RWPE1 (cell line): ENCODE measurements around the gene SGTB.
A peak's percentile ranks its signal among the peaks of the same experiment; 100 is the strongest.

Experiments used
- CTCF ChIA-PET: fragments of 350-600 bp; sonication (Branson Sonifier 250); formaldehyde crosslinking; extraction: SDS; loops from one replicate; lab custom pipeline; 2021; lab: Yijun Ruan, JAX
- POLR2A ChIA-PET: fragments of 400-600 bp; formaldehyde crosslinking; extraction: SDS; loops from one replicate; lab custom pipeline; 2020; ENCODE audit warnings: antibody characterized with exemption; ENCODE audit not compliant: low non-redundant PET; lab: Yijun Ruan, JAX
- DNase-seq: peaks from one replicate; pipeline ENCODE4 v3.0.0; 2012; ENCODE audit warnings: low spot score
- H3K27ac ChIP-seq: fragments of 450-650 bp; 2 replicates; pipeline ENCODE4 v1.5.1; 2017
- TF ChIP-seq, protein P1 (sequence below): fragments of 450-650 bp; conservative IDR thresholded peaks from 2 replicates; pipeline ENCODE4 v1.5.1; 2017; ENCODE audit warnings: low read depth, mild to moderate bottlenecking

Gene SGTB

DNA sequence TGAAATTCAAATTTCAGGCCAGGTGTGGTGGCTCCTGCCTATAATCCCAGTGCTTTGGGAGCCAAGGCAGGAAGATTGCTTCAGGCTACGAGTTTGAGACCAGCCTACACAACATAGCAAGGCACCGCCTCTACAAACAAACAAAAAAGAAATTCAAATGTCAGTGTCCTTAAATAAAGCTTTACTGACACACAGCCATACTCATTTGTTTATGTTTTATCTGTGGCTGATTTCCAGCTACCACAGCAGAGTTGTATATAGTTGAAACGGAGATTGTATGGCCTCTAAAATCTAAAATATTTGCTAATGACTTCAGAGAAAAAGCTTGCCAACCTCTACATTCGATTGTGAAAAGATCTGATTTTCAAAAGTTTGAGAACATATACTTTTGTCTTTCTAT is 81.7 kb downstream of the SGTB start:
- TF ChIP-seq, protein P1, sequence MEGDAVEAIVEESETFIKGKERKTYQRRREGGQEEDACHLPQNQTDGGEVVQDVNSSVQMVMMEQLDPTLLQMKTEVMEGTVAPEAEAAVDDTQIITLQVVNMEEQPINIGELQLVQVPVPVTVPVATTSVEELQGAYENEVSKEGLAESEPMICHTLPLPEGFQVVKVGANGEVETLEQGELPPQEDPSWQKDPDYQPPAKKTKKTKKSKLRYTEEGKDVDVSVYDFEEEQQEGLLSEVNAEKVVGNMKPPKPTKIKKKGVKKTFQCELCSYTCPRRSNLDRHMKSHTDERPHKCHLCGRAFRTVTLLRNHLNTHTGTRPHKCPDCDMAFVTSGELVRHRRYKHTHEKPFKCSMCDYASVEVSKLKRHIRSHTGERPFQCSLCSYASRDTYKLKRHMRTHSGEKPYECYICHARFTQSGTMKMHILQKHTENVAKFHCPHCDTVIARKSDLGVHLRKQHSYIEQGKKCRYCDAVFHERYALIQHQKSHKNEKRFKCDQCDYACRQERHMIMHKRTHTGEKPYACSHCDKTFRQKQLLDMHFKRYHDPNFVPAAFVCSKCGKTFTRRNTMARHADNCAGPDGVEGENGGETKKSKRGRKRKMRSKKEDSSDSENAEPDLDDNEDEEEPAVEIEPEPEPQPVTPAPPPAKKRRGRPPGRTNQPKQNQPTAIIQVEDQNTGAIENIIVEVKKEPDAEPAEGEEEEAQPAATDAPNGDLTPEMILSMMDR: no peak
- ChIA-PET POLR2A (no interaction called here), CTCF (no interaction called here)
- DNase-seq: no peak
- no peak overlapping the region for H3K27ac ChIP-seq

DNA sequence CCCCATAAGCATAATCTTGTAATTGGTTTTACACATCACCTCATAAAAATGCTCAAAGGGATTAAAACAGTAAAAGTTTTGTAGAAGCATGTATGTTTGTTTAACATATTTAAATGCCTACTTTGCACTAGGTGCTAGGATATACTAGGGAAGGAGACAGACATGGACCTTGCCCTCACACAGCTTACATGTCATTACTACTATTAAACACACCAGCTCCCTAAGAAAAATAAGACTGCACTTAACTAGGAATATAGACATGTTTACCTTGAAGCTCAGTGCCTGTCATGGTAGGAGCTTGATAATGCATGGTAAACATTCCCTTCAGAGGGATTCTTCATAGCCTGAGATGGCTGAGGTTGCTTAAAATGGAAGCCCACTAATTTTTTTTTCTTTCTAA is 90.9 kb downstream of the SGTB start:
- CTCF ChIA-PET: no interaction called here
- POLR2A ChIA-PET: no interaction called here

DNA sequence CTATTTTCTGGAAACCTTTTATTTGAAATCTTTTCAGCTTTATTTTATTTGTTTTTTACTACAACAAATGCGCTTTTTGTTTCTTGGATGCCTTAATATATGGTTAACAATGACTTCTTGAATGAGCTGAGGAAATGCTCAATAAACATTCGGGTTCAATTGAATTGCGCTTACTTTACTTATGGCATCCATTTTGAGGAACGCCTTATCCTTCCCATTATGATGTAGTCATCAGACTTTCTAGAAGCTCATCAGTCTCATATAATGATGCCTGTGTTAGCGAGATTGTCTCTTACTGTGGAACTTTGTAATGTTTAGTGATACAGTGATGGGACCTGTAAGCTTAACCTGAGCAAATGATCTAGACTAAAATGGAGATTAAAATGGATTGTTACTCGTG is 96.2 kb downstream of the SGTB start:
- POLR2A ChIA-PET: no interaction called here
- CTCF ChIA-PET: no interaction called here
- TF ChIP-seq, protein P1: no peak
- no peak for DNase-seq
- no peak overlapping the region for H3K27ac ChIP-seq

More for the DNA sequence above, 90.9 kb downstream of the SGTB start:
- DNase-seq: no peak
- TF ChIP-seq, protein P1: no peak
- no peak overlapping the region for H3K27ac ChIP-seq

DNA sequence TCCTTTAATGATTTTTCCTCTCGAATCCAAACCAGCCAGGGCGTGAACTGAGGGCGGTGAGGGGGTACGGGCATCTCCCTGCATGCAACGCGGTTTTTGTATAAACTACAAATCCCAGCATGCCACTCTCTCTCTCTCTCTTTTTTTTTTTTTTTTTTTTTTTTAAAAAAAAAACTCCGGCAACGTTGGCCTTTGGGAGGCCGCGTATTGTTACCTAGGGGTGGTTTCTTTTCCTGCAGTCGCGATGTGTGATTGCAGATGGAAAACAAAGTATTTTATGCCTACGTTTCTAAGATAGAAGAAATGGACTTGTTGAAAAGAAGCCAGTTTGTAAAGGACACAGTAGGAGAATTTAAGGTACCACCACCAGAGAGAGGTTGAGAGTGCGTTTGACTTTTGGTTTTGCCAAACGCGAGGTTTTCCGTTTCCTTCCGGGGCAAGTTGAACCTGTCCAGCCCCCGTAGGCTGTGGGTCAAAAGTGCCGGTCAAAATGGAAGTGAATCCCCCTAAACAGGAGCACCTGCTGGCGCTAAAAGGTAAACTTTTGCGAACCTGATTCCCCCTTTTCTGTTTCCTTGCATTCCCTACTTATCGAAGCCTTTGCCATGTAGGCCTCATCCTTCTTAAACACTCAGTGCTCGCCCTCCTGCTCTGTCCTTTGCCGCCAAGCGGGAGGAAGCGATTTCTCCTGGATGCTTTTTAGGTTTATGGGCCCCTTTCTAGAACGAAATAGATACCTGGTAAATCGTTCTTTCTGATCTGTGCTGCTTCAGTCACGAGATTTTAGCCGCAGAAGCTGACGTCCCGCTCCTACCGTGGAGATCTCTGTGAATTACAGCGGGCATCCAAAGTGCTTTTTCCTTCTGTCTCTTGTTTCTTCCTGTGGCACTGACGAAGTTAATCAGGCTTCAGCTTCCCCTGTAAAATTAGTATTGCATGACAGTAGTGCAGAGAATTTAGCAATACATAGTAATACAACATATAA is 97.0 kb downstream of the SGTB start, which contains the start of the genes SHLD3 and TRAPPC13:
TSS of gene SHLD3 (plus strand) at position 457 of the 985 bp plus-strand sequence. CDS start 4,561 bp downstream, outside the sequence.
TSS of gene TRAPPC13 (plus strand) at position 457 of the 985 bp plus-strand sequence. CDS start at position 491, 34 bp downstream.
- peak; percentile 79 for DNase-seq
- CTCF ChIA-PET: interaction anchor here (0.6 to 0.9 kb wide), 2 partner anchors 527 to 893 kb away, joined by 4 to 5 read pairs; no protein-coding TSS in a partner anchor
- H3K27ac ChIP-seq: peak within 1 kb of the TSS; percentile 84
- TF ChIP-seq, protein P1: no peak
- POLR2A ChIA-PET: no interaction called here

DNA sequence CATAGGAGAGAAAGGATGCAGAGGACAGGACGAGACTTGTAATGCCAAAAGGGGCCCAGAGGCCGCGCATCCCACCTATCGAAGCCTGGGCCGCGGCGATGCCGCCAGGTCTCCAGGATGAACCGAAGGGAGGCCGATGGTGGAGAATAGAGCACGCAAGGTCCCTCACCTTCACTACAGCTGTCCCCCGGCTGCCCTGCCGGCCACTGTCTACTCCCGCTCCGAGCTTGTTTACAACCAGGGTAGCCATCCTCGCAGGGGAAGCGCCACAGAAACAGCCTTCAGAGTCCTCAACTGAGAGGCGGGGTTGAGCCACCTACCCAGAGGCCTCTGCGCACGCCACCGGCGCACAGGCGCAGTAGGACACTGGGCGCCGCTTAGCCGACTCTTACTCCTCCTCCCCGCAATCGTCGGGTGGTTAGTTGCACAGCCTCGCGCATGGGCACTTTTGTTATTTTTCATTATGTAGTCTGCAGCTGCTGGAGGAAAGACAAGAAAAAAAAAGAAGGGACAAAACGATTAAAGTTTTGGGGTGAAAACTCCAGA is 97.8 kb downstream of the SGTB start, which contains the start of gene TRIM23:
TSS of gene TRIM23 (minus strand) at position 309 of the 546 bp plus-strand sequence. CDS start at position 250, 59 bp downstream.
- CTCF ChIA-PET: interaction anchor here (0.6 to 0.9 kb wide), 3 partner anchors 42 to 892 kb away, joined by 3 to 5 read pairs (median 4); no protein-coding TSS in a partner anchor

More for the DNA sequence above, 97.8 kb downstream of the SGTB start, which contains the start of gene TRIM23:
- peak; percentile 93 for DNase-seq
- POLR2A ChIA-PET: no interaction called here
- H3K27ac ChIP-seq: peak within 1 kb of the TSS; percentile 84
- TF ChIP-seq, protein P1: no peak
